Gastrocnemius medialis (tissue), 4 donors: ENCODE measurements around the gene AUTS2. TPM values are rescaled to one million over a fixed set of nuclear protein-coding genes. Genes with fewer than 3 reads are reported as not detected.
A peak's percentile ranks its signal among the peaks of the same experiment; 100 is the strongest.

Experiments
- ATAC-seq, 2 donors: fragments of 150-250 bp; one replicate each; pipeline ENCODE4 v1.9.1; 2016
- DNase-seq, 2 donors: peaks; one replicate each; pipeline ENCODE4 v3.0.0-alpha.2; 2019
- H3K27ac ChIP-seq, 4 donors: fragments of 200-600 bp; sonication (generic); 1 replicate in 1 of 4; 2 replicates in 3 of 4; pipeline ENCODE4 v1.5.1; 2016 to 2018; ENCODE audit warnings: mild to moderate bottlenecking in 2 of 4, moderate library complexity in 1 of 4
- H3K27me3 ChIP-seq, 3 donors: fragments of 200-600 bp; sonication (generic) in 2 of 3; 1 replicate in 1 of 3; 2 replicates in 2 of 3; pipeline versions ENCODE4 v1.5.1 to v1.6.0; 2016 to 2019; ENCODE audit warnings: mild to moderate bottlenecking in 1 of 3, moderate library complexity in 1 of 3
- H3K36me3 ChIP-seq, 2 donors: fragments of 200-600 bp; sonication (generic) in 1 of 2; one replicate each; pipeline ENCODE4 v1.5.1; 2017 to 2018
- H3K4me1 ChIP-seq, 2 donors: fragments of 200-600 bp; sonication (generic) in 1 of 2; one replicate each; pipeline ENCODE4 v1.5.1; 2016 to 2017; ENCODE audit warnings: mild to moderate bottlenecking in 2 of 2
- H3K4me3 ChIP-seq, 4 donors: fragments of 200-600 bp; sonication (generic) in 3 of 4; 1 replicate in 1 of 4; 2 replicates in 3 of 4; pipeline ENCODE4 v1.5.1; 2016 to 2019; ENCODE audit warnings: mild to moderate bottlenecking in 2 of 4
- H3K9me3 ChIP-seq, 3 donors: fragments of 200-600 bp; sonication (generic) in 2 of 3; 1 replicate in 1 of 3; 2 replicates in 2 of 3; pipeline ENCODE4 v1.5.1; 2016 to 2019
- POLR2A ChIP-seq, 2 donors: fragments of 450-650 bp; IDR thresholded peaks; one replicate each; pipeline ENCODE4 v1.6.1; 2017; ENCODE audit warnings: antibody characterized with exemption in 2 of 2, mild to moderate bottlenecking in 2 of 2, moderate library complexity in 2 of 2
- in situ Hi-C, 4 donors: fragments of 200-750 bp; cut with MboI; loops; one replicate each; pipeline versions ENCODE4 v1.15.0 to v1.8.0; 2017; ENCODE audit warnings: low sequenced_read_pairs in 4 of 4
- intact Hi-C: fragments of 100-400 bp; cut with DNase I; formaldehyde crosslinking; loops from one replicate; pipeline ENCODE4 v1.15.1; 2023; ENCODE audit warnings: low total_unique reads
- total RNA-seq, 4 donors: library from RNA; depleted of rRNA; stranded (reverse); fragments of >200 nt; gene quantifications; one replicate each; pipeline versions ENCODE4 v1.1.0 to v1.2.3, GENCODE V29; 2016
- TF ChIP-seq, protein P1 (sequence below), 5 experiments: fragments of 450-650 bp in 3 of 5; fragments of 200-600 bp in 2 of 5; sonication (generic) in 2 of 5; IDR thresholded peaks in 4 of 5; conservative IDR thresholded peaks in 1 of 5; 1 replicate in 4 of 5; 2 replicates in 1 of 5; pipeline ENCODE4 v1.5.1; 2016 to 2019; ENCODE audit warnings: antibody characterized with exemption in 5 of 5, mild to moderate bottlenecking in 3 of 5, moderate library complexity in 3 of 5

Gene AUTS2
- total RNA-seq, 4 donors from 2014 or later = 2.5 to 16.2 (median 8.5) TPM

GRCh38 chr7:70684173-70684572 is 1085.9 kb downstream of the AUTS2 start:
- Histone ChIP-seq H3K4me3 (no peak overlapping the region), H3K36me3 (no peaks in the 10 kb centered on the region), H3K4me1 (no peaks in the 10 kb centered on the region), H3K27me3 (no peaks in the 10 kb centered on the region), H3K27ac (no peak overlapping the region), H3K9me3 (no peaks in the 10 kb centered on the region)
- ATAC-seq (no peak), DNase-seq (no peak)
- TF ChIP-seq, protein P1, sequence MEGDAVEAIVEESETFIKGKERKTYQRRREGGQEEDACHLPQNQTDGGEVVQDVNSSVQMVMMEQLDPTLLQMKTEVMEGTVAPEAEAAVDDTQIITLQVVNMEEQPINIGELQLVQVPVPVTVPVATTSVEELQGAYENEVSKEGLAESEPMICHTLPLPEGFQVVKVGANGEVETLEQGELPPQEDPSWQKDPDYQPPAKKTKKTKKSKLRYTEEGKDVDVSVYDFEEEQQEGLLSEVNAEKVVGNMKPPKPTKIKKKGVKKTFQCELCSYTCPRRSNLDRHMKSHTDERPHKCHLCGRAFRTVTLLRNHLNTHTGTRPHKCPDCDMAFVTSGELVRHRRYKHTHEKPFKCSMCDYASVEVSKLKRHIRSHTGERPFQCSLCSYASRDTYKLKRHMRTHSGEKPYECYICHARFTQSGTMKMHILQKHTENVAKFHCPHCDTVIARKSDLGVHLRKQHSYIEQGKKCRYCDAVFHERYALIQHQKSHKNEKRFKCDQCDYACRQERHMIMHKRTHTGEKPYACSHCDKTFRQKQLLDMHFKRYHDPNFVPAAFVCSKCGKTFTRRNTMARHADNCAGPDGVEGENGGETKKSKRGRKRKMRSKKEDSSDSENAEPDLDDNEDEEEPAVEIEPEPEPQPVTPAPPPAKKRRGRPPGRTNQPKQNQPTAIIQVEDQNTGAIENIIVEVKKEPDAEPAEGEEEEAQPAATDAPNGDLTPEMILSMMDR (IDR thresholded peaks at IDR 0.05 in 4 of 5, conservative IDR thresholded peaks at IDR 0.05 in 1 of 5) = no peak
- no peak for TF ChIP-seq POLR2A (IDR thresholded peaks at IDR 0.05)
- in situ Hi-C loops (loop anchor here in 1 of 4 donors (25.0 kb wide), 1 partner anchor 622 kb away; no protein-coding TSS in a partner anchor), intact Hi-C loops (no loop called here)

- intact Hi-C loops (loop anchor here (1.0 to 10.0 kb wide), 3 partner anchors 36 to 539 kb away; no protein-coding TSS in a partner anchor), in situ Hi-C loops (loop anchor here in 1 of 4 donors (25.0 kb wide), 1 partner anchor 631 kb away; no protein-coding TSS in a partner anchor)
- ATAC-seq = peak in 1 of 2 donors; percentile 8
- H3K4me1 ChIP-seq = peaks cover 0 to 31% of the 10 kb centered on the region in 2 donors
- H3K27me3 ChIP-seq = no peaks in the 10 kb centered on the region
- H3K36me3 ChIP-seq = no peaks in the 10 kb centered on the region
- no peak for DNase-seq
- no peaks in the 10 kb centered on the region for H3K9me3 ChIP-seq
- TF ChIP-seq POLR2A (IDR thresholded peaks at IDR 0.05) = no peak
- TF ChIP-seq, protein P1 (IDR thresholded peaks at IDR 0.05 in 4 of 5, conservative IDR thresholded peaks at IDR 0.05 in 1 of 5) = no peak
- H3K27ac ChIP-seq = peak overlapping the region; percentile 80 to 93 (median 86)
- H3K4me3 ChIP-seq = peak overlapping the region; percentile 59 to 95 (median 72)
These were observed 1095.0 kb downstream of the AUTS2 start for GRCh38 chr7:70693321-70693685.

- peak overlapping the region; percentile 59 to 95 (median 72) for H3K4me3 ChIP-seq
- H3K27me3 ChIP-seq = no peaks in the 10 kb centered on the region
- intact Hi-C loops = loop anchor here (1.0 to 10.0 kb wide), 3 partner anchors 37 to 539 kb away; no protein-coding TSS in a partner anchor
- no peaks in the 10 kb centered on the region for H3K36me3 ChIP-seq
- H3K27ac ChIP-seq = peak overlapping the region; percentile 80 to 93 (median 86)
- DNase-seq = peak; percentile 62 to 87
- TF ChIP-seq, protein P1 (IDR thresholded peaks at IDR 0.05 in 4 of 5, conservative IDR thresholded peaks at IDR 0.05 in 1 of 5) = peak in 2 of 5 experiments; percentile 31 to 41
- peak; percentile 92 to 96 for TF ChIP-seq POLR2A (IDR thresholded peaks at IDR 0.05)
- in situ Hi-C loops = loop anchor here in 1 of 4 donors (25.0 kb wide), 1 partner anchor 632 kb away; no protein-coding TSS in a partner anchor
- ATAC-seq = peak; percentile 74 to 75
- H3K9me3 ChIP-seq = no peaks in the 10 kb centered on the region
- peaks cover 3 to 37% of the 10 kb centered on the region in 2 donors for H3K4me1 ChIP-seq
These were observed 1095.6 kb downstream of the AUTS2 start for GRCh38 chr7:70693686-70694433.

GRCh38 chr7:70694434-70694970 is 1096.2 kb downstream of the AUTS2 start:
- Histone ChIP-seq H3K9me3 (no peaks in the 10 kb centered on the region), H3K4me1 (peaks cover 10 to 43% of the 10 kb centered on the region in 2 donors), H3K27ac (peak overlapping the region; percentile 80 to 93 (median 86)), H3K27me3 (no peaks in the 10 kb centered on the region), H3K4me3 (peak overlapping the region; percentile 70 to 95 (median 84)), H3K36me3 (no peaks in the 10 kb centered on the region)
- DNase-seq (peak in 1 of 2 donors; percentile 40), ATAC-seq (peak; percentile 52 to 61)
- TF ChIP-seq, protein P1 (IDR thresholded peaks at IDR 0.05 in 4 of 5, conservative IDR thresholded peaks at IDR 0.05 in 1 of 5) = no peak
- no peak for TF ChIP-seq POLR2A (IDR thresholded peaks at IDR 0.05)
- intact Hi-C loops = loop anchor here (10.0 kb wide), 1 partner anchor 540 kb away; no protein-coding TSS in a partner anchor
- in situ Hi-C loops = loop anchor here in 1 of 4 donors (25.0 kb wide), 1 partner anchor 632 kb away; no protein-coding TSS in a partner anchor
